BLaER1 treated with 17β-estradiol and CSF1 and Interleukin-3, amounts not matched to agents 10 nM and 100 nM (cell line): ENCODE results near the gene ZNF521.
A peak's percentile ranks its signal among the peaks of the same experiment; 100 is the strongest.

Source experiments
- H3K27ac ChIP-seq, 11 experiments: shearing (Covaris generic); formaldehyde crosslinking; 2 replicates each; pipeline ENCODE4 v1.8.1; 2022
- H3K27me3 ChIP-seq, 11 experiments: shearing (Covaris generic); formaldehyde crosslinking; 2 replicates each; pipeline ENCODE4 v1.8.1; 2022
- H3K36me3 ChIP-seq, 11 experiments: shearing (Covaris generic); formaldehyde crosslinking; 2 replicates each; pipeline ENCODE4 v1.8.1; 2022
- H3K4me1 ChIP-seq, 10 experiments: shearing (Covaris generic); formaldehyde crosslinking; 2 replicates each; pipeline ENCODE4 v1.8.1; 2022
- H3K4me2 ChIP-seq, 11 experiments: shearing (Covaris generic); formaldehyde crosslinking; 2 replicates each; pipeline ENCODE4 v1.8.1; 2022
- H3K4me3 ChIP-seq, 10 experiments: shearing (Covaris generic); formaldehyde crosslinking; 2 replicates each; pipeline ENCODE4 v1.8.1; 2022
- H3K9ac ChIP-seq, 11 experiments: shearing (Covaris generic); formaldehyde crosslinking; 2 replicates each; pipeline ENCODE4 v1.8.1; 2022
- H3K9me3 ChIP-seq, 11 experiments: shearing (Covaris generic); formaldehyde crosslinking; replicated peaks in 1 of 11; 2 replicates each; pipeline ENCODE4 v1.8.1; 2022
- H4K20me1 ChIP-seq, 11 experiments: shearing (Covaris generic); formaldehyde crosslinking; 2 replicates each; pipeline ENCODE4 v1.8.1; 2022
- Cebpa-rat ChIP-seq, 11 experiments: shearing (Covaris generic); IDR thresholded peaks; 2 replicates each; pipeline ENCODE4 v1.8.1; 2022

ZNF521 gene

DNA sequence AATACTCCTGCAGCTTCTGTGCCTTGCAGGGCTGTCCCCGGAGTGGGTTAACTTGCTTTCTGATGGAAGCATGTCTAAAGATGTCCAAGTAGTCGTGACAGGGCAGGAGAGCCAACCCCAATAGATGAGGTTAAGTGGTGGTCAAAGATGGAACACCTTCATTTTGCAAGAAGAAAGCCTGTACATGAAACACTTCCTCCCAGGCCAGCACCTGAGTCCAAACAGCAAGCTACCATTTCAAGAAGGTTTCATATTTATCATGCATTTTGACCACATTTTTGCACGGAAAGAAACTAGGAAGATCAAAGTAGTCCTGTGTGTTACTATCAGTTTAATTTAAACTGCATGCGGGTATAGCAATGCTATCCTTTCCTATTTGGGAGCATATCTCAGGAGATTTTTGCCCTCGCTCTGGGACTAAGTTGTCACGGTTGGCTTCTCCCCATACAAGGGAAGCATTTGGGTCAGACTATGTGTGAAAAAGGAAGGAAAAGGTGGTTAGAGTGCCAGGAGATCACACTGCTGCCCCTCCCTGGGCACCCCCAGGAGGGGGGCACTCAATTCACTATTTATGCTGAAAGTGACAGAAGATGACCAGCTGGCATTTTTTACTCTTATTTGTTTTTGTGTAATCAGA lies 187.6 kb downstream of the ZNF521 start:
- peak overlapping the region; percentile 30 to 56 (median 50); a peak in 18 of 20 replicates for H3K4me3 ChIP-seq
- peak overlapping the region in 6 of 11 experiments; percentile 5 to 35 (median 27); a peak in 6 of 22 replicates for H3K9ac ChIP-seq
- no peaks in the 10 kb centered on the region for H3K27me3 ChIP-seq
- peaks cover 0 to 5% (median 0%) of the 10 kb centered on the region in 11 experiments; a peak in 1 of 22 replicates for H4K20me1 ChIP-seq
- H3K27ac ChIP-seq, result peak overlapping the region in 1 of 11 experiments; percentile 10; a peak in 1 of 22 replicates
- no peaks in the 10 kb centered on the region for H3K36me3 ChIP-seq
- H3K4me2 ChIP-seq, result peak overlapping the region; percentile 72 to 99 (median 92)
- peaks cover 16 to 34% (median 27%) of the 10 kb centered on the region in 10 experiments for H3K4me1 ChIP-seq
- H3K9me3 ChIP-seq, result no peaks in the 10 kb centered on the region
- TF ChIP-seq Cebpa-rat (IDR thresholded peaks at IDR 0.05), result no peak

DNA sequence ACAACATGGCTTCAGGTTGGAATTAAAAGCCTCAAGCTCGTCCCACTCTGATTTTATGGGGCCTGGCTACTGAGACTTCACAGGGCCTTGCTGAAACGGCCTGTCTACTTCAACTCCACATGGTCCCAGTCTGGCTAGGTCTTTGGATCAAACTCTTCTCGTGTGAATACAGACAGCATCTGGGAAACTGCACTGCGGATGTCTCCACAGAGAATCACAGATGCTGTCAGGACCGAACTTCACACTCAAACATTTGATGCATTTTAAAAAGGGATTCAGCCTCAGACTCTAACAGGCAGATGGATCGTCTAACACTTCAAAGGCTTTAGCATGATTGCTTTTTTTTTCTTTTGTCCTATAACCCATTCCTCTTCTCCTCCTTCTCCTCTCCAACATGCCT lies 198.5 kb downstream of the ZNF521 start:
- Histone ChIP-seq H3K9ac (no peak overlapping the region), H3K36me3 (no peaks in the 10 kb centered on the region), H3K27me3 (no peaks in the 10 kb centered on the region), H3K4me2 (no peak overlapping the region), H3K9me3 (peaks cover 0 to 28% (median 8%) of the 10 kb centered on the region in 11 experiments; a peak in 12 of 22 replicates), H3K4me1 (no peaks in the 10 kb centered on the region), H3K27ac (no peak overlapping the region), H4K20me1 (no peaks in the 10 kb centered on the region), H3K4me3 (no peak overlapping the region)
- TF ChIP-seq Cebpa-rat (IDR thresholded peaks at IDR 0.05), result no peak

DNA sequence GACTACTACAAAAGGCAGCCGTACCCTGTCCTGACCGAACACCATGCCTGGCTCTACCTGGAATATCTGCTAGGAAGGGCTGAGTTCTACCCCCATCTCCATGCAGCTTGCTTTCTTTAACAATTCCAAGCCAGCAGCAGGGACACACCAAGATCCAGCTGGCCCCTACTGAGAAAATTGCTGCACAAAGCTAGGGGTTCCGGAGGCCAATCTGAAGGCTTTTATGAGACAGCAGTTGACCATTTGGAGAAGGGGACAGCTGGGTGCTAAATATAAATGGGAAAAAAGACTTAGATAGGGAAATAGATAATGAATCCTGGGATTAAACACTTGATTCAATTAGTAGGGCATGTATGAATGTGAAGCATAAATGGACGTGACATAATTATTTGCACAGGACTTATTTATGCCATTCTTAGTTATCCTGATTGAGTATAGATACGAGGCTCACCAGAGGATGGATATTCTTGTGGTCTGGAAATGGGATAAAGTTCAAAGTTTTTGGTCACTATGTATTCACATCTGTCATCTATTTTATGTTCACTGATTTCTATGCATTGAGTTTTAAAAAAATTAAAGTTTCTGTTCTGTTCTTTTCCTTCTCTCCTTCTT lies 204.0 kb downstream of the ZNF521 start:
- no peaks in the 10 kb centered on the region for H3K36me3 ChIP-seq
- no peaks in the 10 kb centered on the region for H3K27me3 ChIP-seq
- no peak overlapping the region for H3K27ac ChIP-seq
- no peaks in the 10 kb centered on the region for H4K20me1 ChIP-seq
- H3K9me3 ChIP-seq, result peaks cover 0 to 8% (median 0%) of the 10 kb centered on the region in 11 experiments; a peak in 1 of 22 replicates
- no peak overlapping the region for H3K9ac ChIP-seq
- H3K4me2 ChIP-seq, result no peak overlapping the region
- TF ChIP-seq Cebpa-rat (IDR thresholded peaks at IDR 0.05), result no peak
- 0 out of 20 replicates have a peak, but pooled peaks cover 0 to 6% (median 0%) of the 10 kb centered on the region in 10 experiments for H3K4me1 ChIP-seq
- no peak overlapping the region for H3K4me3 ChIP-seq

DNA sequence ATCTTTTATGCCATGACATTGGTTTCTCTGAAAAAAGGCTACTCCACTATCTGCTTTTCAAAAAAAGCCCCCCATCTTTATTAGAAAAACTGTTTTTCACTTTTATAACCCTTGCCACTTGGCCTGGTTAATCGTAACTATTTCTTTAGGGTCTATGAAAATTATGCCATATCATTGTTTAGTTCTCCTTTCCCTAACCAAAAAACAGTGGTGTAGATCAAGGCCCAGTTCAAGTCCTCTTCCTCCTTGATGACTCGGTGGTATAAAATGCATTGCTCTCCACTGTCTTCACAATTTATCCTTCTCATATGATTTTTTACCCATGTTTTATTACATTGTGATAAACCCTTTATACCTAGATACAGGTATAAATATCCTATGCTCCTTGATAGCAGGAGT lies 205.5 kb downstream of the ZNF521 start:
- no peak for TF ChIP-seq Cebpa-rat (IDR thresholded peaks at IDR 0.05)
- no peak overlapping the region for H3K9ac ChIP-seq

DNA sequence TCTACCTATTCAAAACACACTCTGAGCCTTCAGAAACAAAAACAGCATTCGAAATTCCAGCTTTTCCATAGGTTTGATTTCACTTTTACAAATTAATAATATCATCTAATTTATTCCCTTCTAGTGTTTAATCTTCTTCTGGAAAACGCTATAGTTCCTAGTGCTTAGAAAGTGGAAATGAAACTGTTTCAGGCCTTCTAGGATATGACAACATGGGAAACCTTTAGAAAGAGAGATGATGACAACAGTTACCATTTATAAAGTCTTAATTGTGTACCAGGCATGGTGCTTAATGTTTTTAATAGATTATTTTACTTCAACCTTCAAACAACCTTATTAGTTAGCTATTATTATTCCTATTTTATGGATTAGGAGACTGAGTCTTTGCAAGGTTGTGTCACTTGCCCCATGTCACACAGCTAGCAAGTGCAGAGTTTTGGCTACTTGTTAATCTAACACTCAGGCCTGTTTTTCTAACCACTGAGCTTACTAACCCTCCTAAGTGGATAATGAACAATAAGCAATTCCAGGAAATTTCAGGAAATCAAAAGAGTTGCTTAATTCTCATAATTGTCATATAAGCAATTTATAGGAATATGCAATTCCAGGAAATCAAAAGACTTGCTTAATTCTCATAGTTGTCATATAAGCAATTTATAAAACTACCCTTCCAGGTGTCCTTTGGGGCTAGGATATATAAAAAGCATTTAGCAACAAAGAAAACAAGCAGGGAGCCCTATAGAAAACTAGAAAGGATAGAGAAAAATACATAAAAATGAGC lies 206.0 kb downstream of the ZNF521 start:
- no peaks in the 10 kb centered on the region for H4K20me1 ChIP-seq
- 0 out of 20 replicates have a peak, but pooled peaks cover 0 to 6% (median 0%) of the 10 kb centered on the region in 10 experiments for H3K4me1 ChIP-seq
- no peak overlapping the region for H3K4me3 ChIP-seq
- no peak overlapping the region for H3K4me2 ChIP-seq
- no peak overlapping the region for H3K27ac ChIP-seq
- no peaks in the 10 kb centered on the region for H3K36me3 ChIP-seq
- no peak overlapping the region for H3K9ac ChIP-seq
- H3K27me3 ChIP-seq, result no peaks in the 10 kb centered on the region
- no peak for TF ChIP-seq Cebpa-rat (IDR thresholded peaks at IDR 0.05)
- H3K9me3 ChIP-seq, result no peaks in the 10 kb centered on the region

More for the DNA sequence above, 205.5 kb downstream of the ZNF521 start:
- Histone ChIP-seq H3K4me1 (0 out of 20 replicates have a peak, but pooled peaks cover 0 to 6% (median 0%) of the 10 kb centered on the region in 10 experiments), H3K36me3 (no peaks in the 10 kb centered on the region), H3K27me3 (no peaks in the 10 kb centered on the region), H3K9me3 (no peaks in the 10 kb centered on the region), H3K4me2 (no peak overlapping the region), H3K4me3 (no peak overlapping the region), H3K27ac (no peak overlapping the region), H4K20me1 (no peaks in the 10 kb centered on the region)

DNA sequence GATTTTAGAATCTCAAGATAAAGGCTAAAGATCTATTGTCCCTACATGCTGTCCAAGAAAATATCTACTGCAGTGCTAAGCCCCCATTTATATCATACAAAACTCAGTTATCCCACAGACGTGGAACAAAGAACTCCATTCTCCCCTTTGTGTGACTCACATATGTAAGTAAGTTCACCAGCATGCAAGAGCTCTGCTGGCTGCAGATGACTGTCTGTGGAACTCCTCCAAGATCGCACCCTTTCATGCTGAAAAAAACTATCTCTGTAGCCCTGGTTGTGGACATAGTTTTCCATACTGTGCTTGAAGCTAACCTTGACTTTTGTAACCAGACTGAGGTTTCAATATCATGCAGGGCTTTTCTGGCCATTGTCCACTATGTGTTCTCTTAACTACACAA lies 207.1 kb downstream of the ZNF521 start:
- Histone ChIP-seq H3K4me3 (no peak overlapping the region), H3K9me3 (no peaks in the 10 kb centered on the region), H3K4me1 (0 out of 20 replicates have a peak, but pooled peaks cover 0 to 6% (median 0%) of the 10 kb centered on the region in 10 experiments), H3K27ac (no peak overlapping the region), H3K4me2 (no peak overlapping the region), H4K20me1 (no peaks in the 10 kb centered on the region), H3K36me3 (no peaks in the 10 kb centered on the region), H3K27me3 (no peaks in the 10 kb centered on the region), H3K9ac (no peak overlapping the region)
- no peak for TF ChIP-seq Cebpa-rat (IDR thresholded peaks at IDR 0.05)

DNA sequence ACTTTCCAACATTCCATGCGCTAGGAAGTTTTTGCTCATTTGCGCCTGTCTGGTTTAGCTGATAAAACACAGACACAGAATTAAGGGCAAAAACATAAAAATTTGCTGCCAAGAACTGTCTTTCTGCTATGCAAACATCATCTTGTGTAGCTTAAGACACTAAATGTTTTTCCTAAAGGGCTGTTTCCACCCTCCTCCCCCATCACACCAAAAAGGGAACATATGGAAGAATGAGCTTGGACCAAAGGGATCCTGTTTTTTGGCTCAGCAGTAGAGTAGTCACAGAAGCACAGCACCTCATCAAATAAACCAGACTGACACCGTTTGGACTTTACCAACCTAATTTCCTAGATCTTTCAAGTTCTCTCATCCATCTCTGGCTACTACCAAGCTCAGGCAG lies 210.1 kb downstream of the ZNF521 start:
- H3K27ac ChIP-seq, result no peak overlapping the region
- 0 out of 20 replicates have a peak, but pooled peaks cover 0 to 6% (median 0%) of the 10 kb centered on the region in 10 experiments for H3K4me1 ChIP-seq
- no peak for TF ChIP-seq Cebpa-rat (IDR thresholded peaks at IDR 0.05)
- H3K27me3 ChIP-seq, result no peaks in the 10 kb centered on the region
- no peaks in the 10 kb centered on the region for H3K36me3 ChIP-seq
- no peak overlapping the region for H3K4me2 ChIP-seq
- no peak overlapping the region for H3K4me3 ChIP-seq
- H3K9ac ChIP-seq, result no peak overlapping the region
- H3K9me3 ChIP-seq, result no peaks in the 10 kb centered on the region
- H4K20me1 ChIP-seq, result no peaks in the 10 kb centered on the region

DNA sequence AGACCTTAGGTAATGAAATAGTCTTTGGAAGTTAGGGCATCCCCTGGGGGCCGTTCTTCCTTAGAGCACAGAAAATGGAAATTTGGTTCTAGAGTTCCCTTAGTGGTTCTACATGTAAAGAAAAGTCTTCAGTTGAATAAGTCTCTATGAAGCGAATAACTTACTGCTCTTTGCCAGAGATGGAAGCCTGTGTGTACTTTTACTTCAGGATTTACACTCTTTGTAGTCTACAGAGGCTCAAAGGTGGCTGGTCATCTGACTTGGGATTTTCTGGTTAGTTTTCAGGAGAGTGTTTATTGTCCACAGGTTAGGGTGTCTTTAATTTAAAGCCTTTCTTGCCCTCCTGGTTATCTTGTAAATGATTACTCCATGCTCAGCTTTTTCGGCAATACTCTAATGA lies 210.6 kb downstream of the ZNF521 start:
- no peak overlapping the region for H3K27ac ChIP-seq
- 0 out of 20 replicates have a peak, but pooled peaks cover 0 to 5% (median 0%) of the 10 kb centered on the region in 10 experiments for H3K4me1 ChIP-seq
- no peak for TF ChIP-seq Cebpa-rat (IDR thresholded peaks at IDR 0.05)
- H3K4me2 ChIP-seq, result no peak overlapping the region
- no peaks in the 10 kb centered on the region for H4K20me1 ChIP-seq
- no peak overlapping the region for H3K4me3 ChIP-seq
- no peaks in the 10 kb centered on the region for H3K36me3 ChIP-seq
- no peak overlapping the region for H3K9ac ChIP-seq
- H3K27me3 ChIP-seq, result no peaks in the 10 kb centered on the region
- no peaks in the 10 kb centered on the region for H3K9me3 ChIP-seq

DNA sequence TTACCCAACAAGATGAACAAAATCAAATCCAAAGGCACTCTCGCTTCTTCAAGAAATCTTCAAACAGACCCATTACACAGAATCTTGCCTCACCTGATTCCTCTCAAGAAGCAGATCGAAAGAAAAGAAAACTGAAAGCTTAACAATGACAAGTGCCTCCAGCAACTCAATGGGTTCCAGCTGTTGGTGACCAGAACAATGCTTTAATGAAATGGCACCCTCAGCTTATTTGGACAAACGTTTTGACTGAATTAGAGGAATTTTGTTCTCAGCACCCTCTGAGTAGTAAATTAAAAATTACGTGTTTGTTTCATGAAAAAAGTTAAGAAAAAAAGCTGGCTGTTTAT lies 211.0 kb downstream of the ZNF521 start:
- Histone ChIP-seq H3K27ac (no peak overlapping the region), H3K4me2 (no peak overlapping the region)
- TF ChIP-seq Cebpa-rat (IDR thresholded peaks at IDR 0.05), result no peak

More for the DNA sequence above, 211.0 kb downstream of the ZNF521 start:
- H4K20me1 ChIP-seq, result no peaks in the 10 kb centered on the region
- 0 out of 20 replicates have a peak, but pooled peaks cover 0 to under 1% (median 0%) of the 10 kb centered on the region in 10 experiments for H3K4me1 ChIP-seq
- H3K36me3 ChIP-seq, result no peaks in the 10 kb centered on the region
- no peak overlapping the region for H3K9ac ChIP-seq
- no peak overlapping the region for H3K4me3 ChIP-seq
- no peaks in the 10 kb centered on the region for H3K27me3 ChIP-seq
- H3K9me3 ChIP-seq, result no peaks in the 10 kb centered on the region
